ENCODE data around the gene MRPS34.

The MRPS34 gene

GRCh38 chr16:1790611-1791255, 17.8 kb upstream of the MRPS34 start:
- H3K4me1 ChIP-seq = peaks cover 0 to 27% (median 2%) of the 10 kb centered on the region in 4 donors
- peaks cover 15 to 72% (median 44%) of the 10 kb centered on the region in 3 donors for H3K36me3 ChIP-seq
- no peak overlapping the region for H3K27ac ChIP-seq
- peak in 1 of 2 donors; percentile 59 for DNase-seq
- H3K27me3 ChIP-seq = no peaks in the 10 kb centered on the region
- intact Hi-C loops (cut with DNase I; ENCODE audit: low total_unique reads) = no loop called here
- no peaks in the 10 kb centered on the region for H3K9me3 ChIP-seq
- TF ChIP-seq CTCF (IDR thresholded peaks at IDR 0.05) = no peak
- no peak overlapping the region for H3K4me3 ChIP-seq

DNA sequence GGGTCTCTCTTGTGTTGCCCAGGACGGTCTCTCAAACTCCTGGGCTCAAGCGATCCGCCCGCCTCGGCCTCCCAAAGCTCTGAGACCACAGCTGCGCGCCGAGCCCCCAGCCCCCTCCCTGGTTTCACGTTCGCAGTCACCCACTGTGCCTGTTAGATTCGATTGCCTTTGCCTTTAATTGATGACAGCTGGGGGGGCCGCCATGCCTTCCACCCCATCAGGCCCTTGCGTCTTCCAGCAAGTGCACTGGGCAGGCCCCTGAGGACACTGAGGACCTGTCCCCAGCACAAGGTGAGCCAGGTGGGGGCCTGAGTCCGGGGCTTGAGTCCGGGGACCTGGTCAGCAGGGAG, 17.3 kb upstream of the MRPS34 start:
- H3K27me3 ChIP-seq = no peaks in the 10 kb centered on the region
- H3K27ac ChIP-seq = no peak overlapping the region
- intact Hi-C loops (cut with DNase I; ENCODE audit: low total_unique reads) = no loop called here
- peaks cover 0 to 32% (median 5%) of the 10 kb centered on the region in 4 donors for H3K4me1 ChIP-seq
- no peaks in the 10 kb centered on the region for H3K9me3 ChIP-seq
- H3K36me3 ChIP-seq = peaks cover 15 to 77% (median 44%) of the 10 kb centered on the region in 3 donors
- DNase-seq = no peak
- H3K4me3 ChIP-seq = no peak overlapping the region
- TF ChIP-seq CTCF (IDR thresholded peaks at IDR 0.05) = no peak

GRCh38 chr16:1789643-1790045, 16.7 kb upstream of the MRPS34 start:
- TF ChIP-seq CTCF (IDR thresholded peaks at IDR 0.05) = no peak
- Histone ChIP-seq H3K27me3 (no peaks in the 10 kb centered on the region), H3K4me3 (no peak overlapping the region), H3K9me3 (no peaks in the 10 kb centered on the region), H3K4me1 (peaks cover 0 to 38% (median 8%) of the 10 kb centered on the region in 4 donors), H3K36me3 (peaks cover 15 to 80% (median 44%) of the 10 kb centered on the region in 3 donors), H3K27ac (no peak overlapping the region)
- peak in 1 of 2 donors; percentile 62 for DNase-seq
- intact Hi-C loops (cut with DNase I; ENCODE audit: low total_unique reads) = no loop called here

GRCh38 chr16:1788708-1789100, 15.8 kb upstream of the MRPS34 start:
- no peaks in the 10 kb centered on the region for H3K9me3 ChIP-seq
- H3K27me3 ChIP-seq = no peaks in the 10 kb centered on the region
- H3K4me1 ChIP-seq = peaks cover 0 to 40% (median 17%) of the 10 kb centered on the region in 4 donors
- peaks cover 15 to 80% (median 44%) of the 10 kb centered on the region in 3 donors for H3K36me3 ChIP-seq
- TF ChIP-seq CTCF (IDR thresholded peaks at IDR 0.05) = no peak
- intact Hi-C loops (cut with DNase I; ENCODE audit: low total_unique reads) = no loop called here
- no peak overlapping the region for H3K27ac ChIP-seq
- no peak for DNase-seq
- no peak overlapping the region for H3K4me3 ChIP-seq

GRCh38 chr16:1788095-1788707, 15.3 kb upstream of the MRPS34 start:
- Histone ChIP-seq H3K27ac (no peak overlapping the region), H3K4me1 (peaks cover 0 to 43% (median 21%) of the 10 kb centered on the region in 4 donors), H3K27me3 (no peaks in the 10 kb centered on the region), H3K9me3 (no peaks in the 10 kb centered on the region), H3K4me3 (no peak overlapping the region), H3K36me3 (peaks cover 15 to 80% (median 44%) of the 10 kb centered on the region in 3 donors)
- TF ChIP-seq CTCF (IDR thresholded peaks at IDR 0.05) = no peak
- intact Hi-C loops (cut with DNase I; ENCODE audit: low total_unique reads) = no loop called here
- DNase-seq = peak in 1 of 2 donors; percentile 56
